Sigmoid colon (tissue), 7 donors: ENCODE measurements around the gene EPHA4. TPM values are rescaled to one million over a fixed set of nuclear protein-coding genes. Genes with fewer than 3 reads are reported as not detected.

Experiments
- DNase-seq: peaks from one replicate; pipeline ENCODE4 v3.0.0-alpha.2; 2019
- H3K27ac ChIP-seq, 4 donors: fragments of 200-600 bp; sonication (generic); one replicate each; pipeline ENCODE4 v1.5.1; 2016 to 2019; ENCODE audit warnings: mild to moderate bottlenecking in 1 of 4
- H3K27me3 ChIP-seq, 3 donors: fragments of 200-600 bp; sonication (generic); one replicate each; pipeline ENCODE4 v1.5.1; 2019; ENCODE audit warnings: mild to moderate bottlenecking in 1 of 3
- H3K36me3 ChIP-seq, 4 donors: fragments of 200-600 bp; sonication (generic); one replicate each; pipeline ENCODE4 v1.5.1; 2016 to 2019
- H3K4me1 ChIP-seq, 4 donors: fragments of 200-600 bp; sonication (generic); one replicate each; pipeline ENCODE4 v1.5.1; 2017 to 2019
- H3K4me3 ChIP-seq, 4 donors: fragments of 200-600 bp; sonication (generic); one replicate each; pipeline ENCODE4 v1.5.1; 2017 to 2019; ENCODE audit warnings: mild to moderate bottlenecking in 2 of 4, moderate library complexity in 1 of 4
- H3K9me3 ChIP-seq, 4 donors: fragments of 200-600 bp in 3 of 4; sonication (generic) in 3 of 4; one replicate each; pipeline versions ENCODE4 v1.5.1 to v1.6.1; 2013 to 2019
- CTCF ChIP-seq, 4 experiments: fragments of 450-650 bp in 3 of 4; fragments of 200-600 bp in 1 of 4; IDR thresholded peaks; one replicate each; pipeline ENCODE4 v1.5.1; 2016 to 2019; ENCODE audit warnings: antibody characterized with exemption in 4 of 4, mild to moderate bottlenecking in 3 of 4, moderate library complexity in 2 of 4
- EP300 ChIP-seq, 4 donors: sonication (generic); formaldehyde crosslinking; IDR thresholded peaks; one replicate each; pipeline ENCODE4 v1.6.1; 2017; ENCODE audit warnings: antibody characterized with exemption in 4 of 4
- POLR2A ChIP-seq, 2 donors: fragments of 450-650 bp; IDR thresholded peaks; one replicate each; pipeline ENCODE4 v1.6.1; 2016; ENCODE audit warnings: antibody characterized with exemption in 2 of 2, mild to moderate bottlenecking in 2 of 2, moderate library complexity in 2 of 2
- POLR2AphosphoS5 ChIP-seq, 4 donors: sonication (generic); formaldehyde crosslinking; IDR thresholded peaks; one replicate each; pipeline ENCODE4 v1.6.1; 2017; ENCODE audit warnings: antibody characterized with exemption in 4 of 4
- WGBS, 2 donors: extraction: QIAGEN DNeasy Blood & Tissue Kit; methylation state at CpG; one replicate each; pipeline ENCODE4 v1.1.7; 2013; 5-methylcytosine and 5-hydroxymethylcytosine counted together
- intact Hi-C: fragments of 100-400 bp; cut with DNase I; formaldehyde crosslinking; loops from one replicate; pipeline ENCODE4 v1.15.1; 2023
- polyA plus RNA-seq, 3 donors: library from polyadenylated mRNA; stranded (reverse); fragments of 200-250 nt; gene quantifications; one replicate each; pipeline ENCODE4 v1.2.3, GENCODE V29; 2013
- total RNA-seq, 4 donors: library from RNA; depleted of rRNA; stranded (reverse); fragments of >200 nt; gene quantifications; one replicate each; pipeline ENCODE4 v1.1.0, GENCODE V29; 2016
- donor health status: healthy with polysubstance abuse.
- donor health status: Bipolar disorder and iron deficiency.
- donor health status: healthy.

The EPHA4 gene
- total and polyA plus RNA-seq, 7 donors: 1.2 to 50.7 (median 26.9) TPM

GRCh38 chr2:221605751-221606240 lies 33.7 kb upstream of the EPHA4 start:
- 64 to 68% methylated on average over 2 of the region's 2 CpGs for WGBS, 2 donors
- intact Hi-C loops: no loop called here
- H3K4me1 ChIP-seq: no peaks in the 10 kb centered on the region
- H3K27me3 ChIP-seq: no peaks in the 10 kb centered on the region
- TF ChIP-seq POLR2A (IDR thresholded peaks at IDR 0.05): no peak
- no peak for TF ChIP-seq POLR2AphosphoS5 (IDR thresholded peaks at IDR 0.05)
- TF ChIP-seq EP300 (IDR thresholded peaks at IDR 0.05): no peak
- no peak for TF ChIP-seq CTCF (IDR thresholded peaks at IDR 0.05)
- no peaks in the 10 kb centered on the region for H3K9me3 ChIP-seq
- no peak for DNase-seq
- no peaks in the 10 kb centered on the region for H3K36me3 ChIP-seq
- H3K4me3 ChIP-seq: no peak overlapping the region
- no peak overlapping the region for H3K27ac ChIP-seq

GRCh38 chr2:221602938-221603337 lies 30.8 kb upstream of the EPHA4 start:
- TF ChIP-seq EP300 (IDR thresholded peaks at IDR 0.05): no peak
- intact Hi-C loops: no loop called here
- no peaks in the 10 kb centered on the region for H3K9me3 ChIP-seq
- H3K4me1 ChIP-seq: no peaks in the 10 kb centered on the region
- no peaks in the 10 kb centered on the region for H3K27me3 ChIP-seq
- WGBS, 2 donors: 88 to 100% methylated on average over 1 of the region's 1 CpG
- no peak overlapping the region for H3K27ac ChIP-seq
- H3K36me3 ChIP-seq: no peaks in the 10 kb centered on the region
- DNase-seq: no peak
- no peak overlapping the region for H3K4me3 ChIP-seq

- Histone ChIP-seq H3K36me3 (no peaks in the 10 kb centered on the region), H3K9me3 (no peaks in the 10 kb centered on the region), H3K27me3 (no peaks in the 10 kb centered on the region)
Observed at GRCh38 chr2:221601376-221601775, 29.3 kb upstream of the EPHA4 start.

GRCh38 chr2:221600388-221600787 lies 28.3 kb upstream of the EPHA4 start:
- Histone ChIP-seq H3K27me3 (no peaks in the 10 kb centered on the region), H3K4me3 (no peak overlapping the region), H3K27ac (no peak overlapping the region), H3K4me1 (no peaks in the 10 kb centered on the region), H3K9me3 (no peaks in the 10 kb centered on the region), H3K36me3 (no peaks in the 10 kb centered on the region)
- intact Hi-C loops: no loop called here
- WGBS, 2 donors: 94% methylated on average over 5 of the region's 5 CpGs
- DNase-seq: no peak
- no peak for TF ChIP-seq EP300 (IDR thresholded peaks at IDR 0.05)
- no peak for TF ChIP-seq CTCF (IDR thresholded peaks at IDR 0.05)
- no peak for TF ChIP-seq POLR2AphosphoS5 (IDR thresholded peaks at IDR 0.05)
- TF ChIP-seq POLR2A (IDR thresholded peaks at IDR 0.05): no peak

More at GRCh38 chr2:221601376-221601775, 29.3 kb upstream of the EPHA4 start:
- DNase-seq: no peak
- no peak overlapping the region for H3K4me3 ChIP-seq
- 71 to 79% methylated on average over 3 of the region's 3 CpGs for WGBS, 2 donors
- TF ChIP-seq POLR2A (IDR thresholded peaks at IDR 0.05): no peak
- no peak for TF ChIP-seq CTCF (IDR thresholded peaks at IDR 0.05)
- no peak for TF ChIP-seq EP300 (IDR thresholded peaks at IDR 0.05)
- TF ChIP-seq POLR2AphosphoS5 (IDR thresholded peaks at IDR 0.05): no peak
- intact Hi-C loops: no loop called here
- H3K4me1 ChIP-seq: no peaks in the 10 kb centered on the region
- no peak overlapping the region for H3K27ac ChIP-seq

GRCh38 chr2:221596192-221596591 lies 24.1 kb upstream of the EPHA4 start:
- WGBS, 2 donors: 57 to 76% methylated on average over 3 of the region's 3 CpGs
- intact Hi-C loops: no loop called here

More at GRCh38 chr2:221596192-221596591, 24.1 kb upstream of the EPHA4 start:
- Histone ChIP-seq H3K27me3 (no peaks in the 10 kb centered on the region), H3K9me3 (no peaks in the 10 kb centered on the region), H3K4me3 (no peak overlapping the region), H3K4me1 (no peaks in the 10 kb centered on the region), H3K27ac (no peak overlapping the region), H3K36me3 (no peaks in the 10 kb centered on the region)
- DNase-seq: no peak
- TF ChIP-seq CTCF (IDR thresholded peaks at IDR 0.05): no peak
- TF ChIP-seq POLR2AphosphoS5 (IDR thresholded peaks at IDR 0.05): no peak
- TF ChIP-seq POLR2A (IDR thresholded peaks at IDR 0.05): no peak
- no peak for TF ChIP-seq EP300 (IDR thresholded peaks at IDR 0.05)
